GM19025 (cell line): ENCODE results near the gene DDR1.
"Not testable (repeated sequence)": the region's sequence is repeated elsewhere in the genome, so short reads cannot be mapped to it uniquely, and the experiment has no call there.

Experiments
- ATAC-seq: cut with Tn5 transposase; IDR thresholded peaks from one replicate; pipeline ENCODE4 v1.9.1; 2021; ENCODE audit warnings: mild to moderate bottlenecking, low read depth, moderate library complexity; ENCODE audit not compliant: unreplicated experiment

Gene DDR1

DNA sequence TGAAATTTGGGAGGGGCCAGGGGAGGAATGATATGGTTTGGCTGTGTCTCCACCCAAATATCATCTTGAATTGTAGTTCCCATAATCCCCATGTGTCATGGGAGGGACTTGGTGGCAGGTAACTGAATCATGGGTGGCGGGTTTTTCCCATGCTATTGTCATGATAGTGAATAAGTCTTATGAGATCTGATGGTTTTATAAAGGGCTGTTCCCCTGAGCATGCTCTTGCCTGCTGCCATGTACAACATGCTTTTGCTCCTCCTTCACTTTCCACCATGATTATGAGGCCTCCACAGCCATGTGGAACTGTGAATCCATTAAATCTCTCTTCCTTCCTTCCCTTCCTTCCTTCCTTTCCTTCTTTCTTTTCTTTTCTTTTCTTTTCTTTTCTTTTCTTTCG lies 31.9 kb upstream of the DDR1 start:
- not testable (repeated sequence) for ATAC-seq

DNA sequence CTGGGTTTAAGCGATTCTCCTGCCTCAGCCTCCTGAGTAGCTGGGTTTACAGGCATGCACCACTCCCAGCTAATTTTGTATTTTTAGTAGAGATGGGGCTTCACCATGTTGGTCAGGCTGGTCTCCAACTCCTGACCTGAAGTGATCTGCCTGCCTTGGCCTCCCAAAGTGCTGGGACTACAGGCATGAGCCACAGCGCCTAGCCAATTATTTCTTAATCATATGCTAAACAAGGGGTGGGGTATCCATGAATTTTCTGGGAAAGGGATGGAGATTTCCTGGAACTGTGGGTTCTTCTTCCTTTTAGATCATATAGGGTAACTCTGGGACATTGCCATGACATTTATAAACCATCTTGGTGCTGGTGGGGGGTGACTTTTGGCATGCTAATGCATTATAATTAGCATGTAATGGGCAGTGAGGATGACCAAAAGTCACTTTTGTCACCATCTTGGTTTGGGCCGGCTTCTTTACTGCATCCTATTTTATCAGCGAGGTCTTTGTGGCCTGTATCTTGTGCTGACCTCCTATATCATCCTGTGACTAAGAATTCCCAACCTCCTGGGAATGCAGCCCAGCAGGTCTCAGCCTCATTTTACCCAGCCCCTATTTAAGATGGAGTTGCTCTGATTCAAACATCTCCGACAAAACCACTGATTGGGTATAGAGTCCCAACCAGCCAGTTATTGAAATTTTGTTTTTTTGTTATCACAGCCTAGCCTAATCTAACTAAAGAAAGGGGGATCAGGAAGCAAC lies 29.9 kb upstream of the DDR1 start:
- ATAC-seq: no peak

DNA sequence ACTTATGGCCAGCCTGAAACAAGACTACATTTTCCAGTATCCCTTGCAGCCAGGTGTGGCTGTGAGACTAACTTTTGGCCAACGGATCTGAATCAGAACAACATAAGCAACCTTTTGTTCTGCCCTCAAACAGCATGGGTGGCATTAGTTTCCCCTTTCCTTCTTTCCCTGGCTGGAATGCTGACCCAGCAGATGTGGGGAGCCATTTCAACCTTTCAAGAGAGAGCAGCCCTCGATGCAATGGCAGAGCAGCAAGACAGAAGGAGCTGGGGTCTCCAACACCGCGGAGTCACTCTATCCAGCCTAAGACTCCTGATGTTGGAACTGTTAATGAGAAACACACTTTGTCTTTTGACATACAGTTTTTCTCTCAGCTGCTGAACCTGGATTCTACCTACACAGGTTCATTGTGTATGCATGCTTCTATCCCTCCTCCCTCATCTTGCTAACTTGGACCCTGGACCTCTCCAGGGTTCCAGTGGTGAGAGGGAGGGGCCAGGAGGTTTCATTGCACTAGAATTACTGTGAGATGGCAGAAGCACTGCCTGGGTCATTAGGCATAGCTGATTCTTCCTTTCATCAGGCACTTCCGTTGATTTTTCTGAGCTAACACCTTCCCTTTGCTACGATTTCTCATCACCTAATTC lies 28.8 kb upstream of the DDR1 start:
- no peak for ATAC-seq

- no peak for ATAC-seq
Measured at GRCh38 chr6:30857112-30857511, 27.2 kb upstream of the DDR1 start.

- no peak for ATAC-seq
Measured at GRCh38 chr6:30857549-30857948, 26.8 kb upstream of the DDR1 start.

GRCh38 chr6:30859726-30860125 lies 24.6 kb upstream of the DDR1 start:
- not testable (repeated sequence) for ATAC-seq

DNA sequence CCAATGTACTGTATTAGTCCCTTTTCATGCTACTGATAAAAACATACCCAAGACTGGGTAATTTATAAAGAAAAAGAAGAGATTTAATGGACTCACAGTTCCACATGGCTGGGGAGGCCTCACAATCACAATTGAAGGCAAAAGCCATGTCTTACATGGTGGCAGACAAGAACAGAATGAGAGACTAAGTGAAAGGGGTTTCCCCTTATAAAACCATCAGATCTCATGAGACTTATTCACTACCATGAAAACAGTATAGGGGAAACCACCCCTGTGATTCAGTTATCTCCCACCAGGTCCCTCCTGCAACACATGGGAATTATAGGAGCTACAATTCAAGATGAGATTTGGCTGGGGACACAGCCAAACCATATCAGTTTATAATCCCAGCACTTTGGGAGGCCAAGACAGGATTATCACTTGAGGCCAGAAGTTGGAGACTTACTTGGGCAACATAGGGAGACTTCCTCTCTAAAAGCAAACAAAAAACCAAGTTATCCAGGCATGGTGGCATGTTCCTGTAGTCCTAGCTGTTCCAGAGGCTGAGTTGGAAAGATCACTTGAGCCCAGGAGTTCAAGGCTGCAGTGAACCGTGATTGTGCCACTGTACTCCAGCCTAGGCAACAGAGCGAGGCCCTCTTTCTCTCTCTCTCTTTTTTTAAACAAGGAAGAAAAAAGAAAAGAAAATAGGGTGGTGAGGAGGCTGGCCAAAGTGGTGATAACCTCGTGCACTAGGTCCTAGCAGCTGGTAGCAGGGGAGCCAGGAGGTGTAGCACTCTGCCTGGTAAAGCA lies 22.9 kb upstream of the DDR1 start:
- ATAC-seq: no peak

DNA sequence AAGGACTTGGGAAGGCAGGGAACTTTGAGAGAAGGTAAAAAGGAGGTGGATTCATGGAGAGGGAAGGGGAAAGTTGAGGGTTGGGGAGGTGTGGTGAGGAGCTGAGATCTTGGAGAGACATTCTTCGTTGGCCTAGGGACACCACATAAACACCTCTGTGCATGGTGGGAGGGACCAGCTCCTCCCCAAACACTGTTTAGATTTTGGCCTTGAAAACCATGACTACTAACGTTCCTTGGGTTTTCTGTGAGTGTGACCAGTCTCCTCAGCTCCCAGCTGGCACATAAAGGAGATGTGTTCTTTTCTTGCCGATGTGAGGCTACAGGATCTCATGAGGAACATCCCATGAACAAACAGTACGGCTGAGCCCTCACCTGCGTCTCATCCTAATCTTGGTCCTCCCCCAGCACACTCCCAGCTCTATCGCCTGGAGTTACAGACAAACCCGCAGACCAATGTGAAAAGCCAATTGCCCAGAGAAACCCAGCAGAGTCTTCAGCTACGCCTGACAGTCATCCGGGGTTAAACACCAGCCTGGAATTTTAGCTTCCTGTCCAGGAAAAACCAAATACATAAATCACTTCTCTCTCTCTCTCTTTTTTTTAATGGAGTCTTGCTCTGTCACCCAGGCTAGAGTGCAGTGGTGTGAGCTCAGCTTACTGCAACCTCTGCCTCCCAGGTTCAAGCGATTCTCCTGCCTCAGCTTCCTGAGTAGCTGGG lies 22.0 kb upstream of the DDR1 start:
- ATAC-seq: no peak

DNA sequence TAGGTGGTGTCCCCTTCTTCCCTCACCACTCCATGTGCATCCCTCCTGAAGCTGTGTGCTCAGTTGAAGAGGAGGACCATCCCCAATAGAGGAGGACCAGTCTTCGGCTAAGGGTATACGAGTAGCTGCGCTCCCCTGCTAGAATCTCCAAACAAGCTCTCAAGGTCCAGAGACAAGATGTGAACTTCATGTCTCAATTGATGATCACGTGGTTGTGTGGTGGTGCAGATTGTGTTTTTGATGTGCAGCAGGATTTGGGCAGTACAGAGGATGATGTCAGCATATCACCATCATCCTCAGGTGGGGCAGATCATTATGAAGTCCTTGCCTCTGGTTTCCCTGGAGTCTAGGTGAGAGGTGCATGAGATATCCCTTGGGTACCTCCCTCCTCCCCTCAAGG lies 20.0 kb upstream of the DDR1 start:
- ATAC-seq: no peak

- ATAC-seq: not testable (repeated sequence)
Measured at GRCh38 chr6:30869241-30869749, 15.0 kb upstream of the DDR1 start.

- no peak for ATAC-seq
Measured at GRCh38 chr6:30870546-30870945, 13.8 kb upstream of the DDR1 start.

DNA sequence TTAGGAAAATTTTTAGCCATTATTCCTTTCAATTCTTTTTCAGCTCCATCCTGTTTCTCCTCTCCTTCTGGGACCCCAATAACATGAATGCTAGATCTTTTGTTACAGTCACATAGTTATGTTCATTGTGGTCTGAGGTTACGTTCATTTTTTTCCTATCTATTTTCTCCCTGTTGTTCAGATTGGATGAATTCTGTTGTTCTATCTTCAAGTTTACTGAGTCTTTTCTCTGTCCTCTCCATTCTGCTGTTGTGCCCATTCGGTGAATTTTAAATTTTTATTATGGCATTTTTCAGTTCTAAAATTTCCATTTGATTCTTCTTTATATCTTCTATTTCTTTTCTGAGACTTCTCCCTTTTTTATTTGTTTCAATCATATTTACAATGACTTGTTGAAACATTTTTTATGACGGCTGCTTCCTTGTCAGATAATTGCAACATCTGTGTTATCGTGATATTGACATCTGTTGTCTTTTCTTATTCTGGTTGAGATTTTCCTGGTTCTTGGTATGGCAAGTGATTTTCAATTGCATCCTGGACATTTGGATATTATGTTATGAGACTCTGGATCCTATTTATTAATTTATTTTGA lies 12.6 kb upstream of the DDR1 start:
- ATAC-seq: no peak

- no peak for ATAC-seq
Measured at GRCh38 chr6:30873137-30873640, 11.1 kb upstream of the DDR1 start.

DNA sequence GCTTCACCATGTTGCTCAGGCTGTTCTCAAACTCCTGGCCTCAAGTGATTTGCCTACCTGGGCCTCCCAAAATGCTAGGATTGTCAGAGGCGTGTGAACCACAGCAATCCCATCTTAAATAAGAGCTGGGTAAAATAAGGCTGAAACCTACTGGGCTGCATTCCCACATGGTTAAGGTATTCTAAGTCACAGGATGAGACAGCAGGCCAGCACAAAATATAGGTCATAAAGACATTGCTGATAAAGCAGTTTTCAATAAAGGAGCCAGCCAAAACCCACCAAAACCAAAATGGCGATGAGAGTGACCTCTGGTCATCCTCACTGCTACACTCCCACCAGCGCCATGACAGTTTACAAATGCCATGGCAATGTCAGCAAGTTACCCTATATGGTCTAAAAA lies 10.5 kb upstream of the DDR1 start:
- ATAC-seq: not testable (repeated sequence)

DNA sequence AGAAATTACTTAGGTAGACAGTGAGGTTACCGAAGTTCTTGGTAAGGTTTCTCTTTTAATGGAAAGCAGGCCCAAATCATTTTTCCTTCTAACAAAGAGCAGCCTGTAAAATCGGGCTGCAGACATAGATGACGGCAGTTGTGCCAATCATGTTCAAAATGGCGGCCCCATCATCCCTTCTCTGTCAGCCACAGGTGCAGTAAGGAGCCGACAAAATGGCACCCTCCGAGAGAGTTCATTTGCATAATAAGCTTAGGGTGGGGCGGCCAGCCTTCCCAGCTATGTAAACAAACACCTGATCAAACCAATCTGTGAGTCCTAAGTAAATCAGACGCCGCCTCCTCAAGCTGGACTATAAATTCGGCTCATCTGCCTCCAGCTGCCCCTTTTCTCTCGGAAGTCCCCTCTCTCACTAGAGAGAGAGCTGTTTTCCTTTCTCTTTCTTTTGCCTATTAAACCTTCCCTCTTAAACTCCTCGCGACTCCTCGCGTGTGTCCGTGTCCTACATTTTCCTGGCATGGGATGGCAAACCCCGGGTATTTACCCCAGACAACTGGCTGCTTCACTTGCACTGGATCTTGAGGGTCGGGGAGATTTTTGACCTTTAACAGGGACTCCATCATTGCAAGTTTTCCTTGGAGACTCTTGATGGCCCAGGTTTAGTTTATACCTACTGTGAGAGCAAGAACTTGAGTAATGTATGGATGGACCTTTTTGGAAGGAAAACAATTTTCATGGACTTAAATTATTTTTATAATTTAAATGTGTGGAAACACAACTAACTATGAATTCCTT lies 8.9 kb upstream of the DDR1 start:
- no peak for ATAC-seq

GRCh38 chr6:30876039-30876730 lies 8.1 kb upstream of the DDR1 start:
- ATAC-seq: no peak

GRCh38 chr6:30877419-30878262 lies 6.7 kb upstream of the DDR1 start:
- no peak for ATAC-seq
